Umbilical cord (tissue), 2 donors: ENCODE data around the gene NLRP1. TPM values are rescaled to one million over a fixed set of nuclear protein-coding genes. Genes with fewer than 3 reads are reported as not detected.
A peak's percentile ranks its signal among the peaks of the same experiment; 100 is the strongest.

Experiments
- DNase-seq: peaks from one replicate; pipeline ENCODE4 v3.0.0-alpha.2; 2015; ENCODE audit warnings: low spot score
- total RNA-seq: library from RNA; depleted of rRNA; stranded (reverse); fragments of >200 nt; gene quantifications from one replicate; pipeline ENCODE4 v1.2.3, GENCODE V29; 2014; ENCODE audit warnings: low replicate concordance; ENCODE audit not compliant: insufficient read depth

NLRP1 gene
- total RNA-seq, 1 donor from 2014 or later: 42.9 TPM

- DNase-seq: no peak
These were observed 105.3 kb downstream of the NLRP1 start for GRCh38 chr17:5478992-5479391.

GRCh38 chr17:5473906-5474305 lies 110.4 kb downstream of the NLRP1 start:
- peak; percentile 57 for DNase-seq

DNA sequence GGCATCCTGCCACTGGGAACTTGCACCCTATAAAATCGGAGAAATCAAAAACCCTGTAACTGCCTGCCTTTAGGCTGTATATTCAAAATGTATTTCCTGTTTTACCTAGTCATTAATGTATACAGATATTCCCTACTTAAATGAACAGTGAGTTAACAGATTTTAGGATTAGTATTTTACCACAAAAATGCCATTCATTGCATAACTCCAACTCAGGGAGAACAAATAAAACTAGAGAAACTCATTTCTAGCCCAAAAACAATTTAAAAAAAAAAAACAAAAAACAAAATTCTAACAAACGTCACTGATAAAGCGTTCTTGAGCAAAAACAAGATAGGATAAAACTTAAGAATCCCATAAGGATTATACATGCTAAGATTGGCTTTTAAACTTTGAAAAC lies 111.8 kb downstream of the NLRP1 start:
- no peak for DNase-seq

DNA sequence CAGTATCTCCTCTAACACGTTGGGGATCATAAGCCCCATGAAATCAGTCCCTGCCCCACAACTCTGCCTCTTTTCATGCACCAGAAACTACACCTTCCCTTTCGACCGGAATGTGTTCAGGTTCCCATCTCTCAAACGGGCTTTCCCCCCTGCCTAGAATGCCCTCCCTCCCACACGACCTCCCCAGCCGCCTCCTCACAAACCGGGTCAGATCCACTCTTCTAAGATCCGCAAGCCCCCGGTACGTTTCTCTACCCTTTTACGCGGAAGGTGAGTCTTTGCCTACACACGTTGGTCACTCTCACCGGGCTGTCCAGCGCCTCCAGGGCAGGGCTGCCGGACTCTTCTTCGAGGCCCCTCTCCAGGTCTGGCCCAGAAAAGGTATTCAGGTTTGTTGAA lies 116.2 kb downstream of the NLRP1 start:
- DNase-seq: peak; percentile 17

DNA sequence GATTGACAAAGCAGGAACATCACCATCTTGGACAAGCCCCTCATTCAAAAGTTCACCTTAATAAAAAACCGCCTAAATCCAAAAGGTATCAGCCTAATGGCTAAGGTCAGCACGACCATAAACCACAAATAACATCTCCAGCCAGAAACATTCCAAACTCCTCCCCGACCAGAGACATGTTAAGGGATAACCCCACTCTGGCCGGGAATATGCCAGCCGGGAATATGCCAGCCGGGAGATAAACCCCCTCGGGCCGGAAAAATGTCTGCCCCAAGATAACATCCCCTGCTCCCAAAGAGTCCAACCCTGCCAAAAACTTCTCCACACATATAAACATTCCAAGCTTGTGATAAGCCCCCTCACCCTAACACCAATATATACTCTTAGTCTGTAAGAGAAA lies 116.9 kb downstream of the NLRP1 start:
- DNase-seq: no peak

- DNase-seq: no peak
These were observed 118.0 kb downstream of the NLRP1 start for GRCh38 chr17:5466295-5466694.

DNA sequence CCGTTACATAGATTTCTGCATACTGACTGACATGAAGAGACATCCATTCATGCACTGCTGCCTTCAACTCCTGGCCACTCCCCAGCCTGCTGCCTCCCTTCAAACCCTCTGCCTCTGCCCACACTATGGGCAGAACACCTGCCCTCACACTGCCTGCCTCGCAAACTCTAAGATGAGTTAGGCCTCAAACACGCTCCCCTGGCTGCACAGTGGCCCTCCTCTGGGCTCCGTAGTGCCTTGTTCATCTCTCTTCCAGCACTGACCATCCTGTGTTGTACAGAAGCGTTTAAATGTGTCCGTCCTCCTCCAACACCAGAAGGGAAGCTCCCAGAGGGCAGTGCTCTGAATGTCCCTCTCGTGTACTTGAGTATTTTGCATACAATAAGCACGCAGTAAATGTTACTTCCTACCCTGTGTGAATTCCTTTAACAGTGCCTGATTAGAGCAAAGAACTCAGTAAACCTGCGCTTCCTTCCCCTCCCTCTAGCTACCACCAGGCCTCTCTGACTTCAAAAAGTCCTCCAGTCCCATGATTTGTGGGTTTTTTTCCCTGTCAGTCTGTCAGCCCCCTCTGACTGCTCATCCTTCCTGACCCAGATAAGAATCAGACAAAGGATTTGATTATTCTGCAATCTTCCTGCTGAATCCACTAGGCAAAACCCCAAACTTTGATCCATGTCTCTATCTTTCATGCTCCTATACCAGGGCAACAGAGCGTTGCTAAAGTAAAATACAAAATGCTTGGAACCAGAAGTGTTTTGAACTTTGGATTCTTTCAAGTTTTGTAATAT lies 119.4 kb downstream of the NLRP1 start:
- no peak for DNase-seq

Other genes with a start within 250 kb of the NLRP1 start
- gene NUP88, start 164.8 kb downstream of the NLRP1 start, total RNA-seq: 42.9 TPM
- 27.9 TPM for gene RPAIN, start 164.3 kb downstream of the NLRP1 start, total RNA-seq
- 74.2 TPM for gene C1QBP, start 145.4 kb downstream of the NLRP1 start, total RNA-seq
- gene DHX33, start 115.5 kb downstream of the NLRP1 start, total RNA-seq: 4.1 TPM
- 25.8 TPM for gene DERL2, start 98.3 kb downstream of the NLRP1 start, total RNA-seq
- gene MIS12, start 97.9 kb downstream of the NLRP1 start, total RNA-seq: 21.2 TPM